GM20431 (cell line): Measurements from ENCODE around the gene UBA6.

ENCODE experiments used
- in situ Hi-C: fragments of 300-500 bp; cut with MseI, MboI; formaldehyde crosslinking; loops from one replicate; pipeline ENCODE4 v1.15.0; 2020; ENCODE audit warnings: low sequenced_read_pairs; ENCODE audit not compliant: unreplicated experiment

Gene UBA6

GRCh38 chr4:67587156-67587555 is 113.8 kb downstream of the UBA6 start:
- in situ Hi-C loops = no loop called here

- in situ Hi-C loops = no loop called here
These were observed 116.5 kb downstream of the UBA6 start for GRCh38 chr4:67584496-67584895.

GRCh38 chr4:67581913-67582312 is 119.0 kb downstream of the UBA6 start:
- in situ Hi-C loops = no loop called here

DNA sequence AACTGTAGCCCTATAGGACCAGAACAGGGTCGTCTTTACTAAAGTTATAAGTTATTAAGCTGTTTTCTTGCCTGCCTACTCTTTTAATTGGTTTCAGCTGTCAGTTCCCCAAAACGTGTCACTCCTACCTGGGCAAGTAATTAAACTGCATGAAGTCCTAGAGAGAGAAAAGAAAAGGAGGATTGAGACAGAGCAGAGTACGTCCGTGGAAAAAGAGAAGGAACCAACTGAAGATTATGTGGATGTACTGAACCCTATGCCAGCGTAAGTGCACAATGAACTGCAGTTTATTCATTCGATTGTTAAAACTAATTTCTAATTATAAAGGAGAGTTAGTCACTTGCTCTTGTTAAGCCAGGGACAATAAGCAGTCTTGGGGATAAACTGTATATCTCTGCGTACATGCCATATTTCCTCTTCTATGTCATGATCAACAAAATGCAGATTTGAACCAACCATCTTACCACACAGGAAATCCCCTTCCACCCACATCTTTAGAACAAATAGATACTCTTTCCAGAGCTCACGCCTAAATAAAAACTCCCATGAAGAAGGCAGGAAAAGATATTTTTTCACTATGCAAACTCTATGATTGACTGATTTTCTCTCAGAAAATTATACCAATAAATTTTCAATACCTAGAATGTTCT is 119.6 kb downstream of the UBA6 start:
- in situ Hi-C loops = no loop called here

- in situ Hi-C loops = no loop called here
These were observed 120.4 kb downstream of the UBA6 start for GRCh38 chr4:67580577-67580976.

DNA sequence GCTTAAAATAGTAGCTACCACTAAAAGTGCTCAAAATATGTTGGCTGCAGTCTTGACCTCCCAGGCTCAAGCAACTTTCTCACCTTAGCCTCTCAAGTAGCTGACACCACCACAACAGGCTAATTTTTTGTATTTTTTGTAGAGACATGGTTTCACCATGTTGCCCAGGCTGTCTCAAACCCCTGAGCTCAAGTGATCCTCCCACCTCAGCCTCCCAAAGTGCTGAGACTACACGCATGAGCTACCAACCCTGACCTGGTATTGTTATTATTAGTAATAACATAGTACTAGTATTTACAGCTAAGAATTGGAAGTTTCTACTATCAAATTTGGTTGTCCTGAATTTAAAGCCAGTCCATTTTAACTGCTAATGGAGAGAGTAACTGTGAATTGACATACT is 124.4 kb downstream of the UBA6 start:
- in situ Hi-C loops = no loop called here

DNA sequence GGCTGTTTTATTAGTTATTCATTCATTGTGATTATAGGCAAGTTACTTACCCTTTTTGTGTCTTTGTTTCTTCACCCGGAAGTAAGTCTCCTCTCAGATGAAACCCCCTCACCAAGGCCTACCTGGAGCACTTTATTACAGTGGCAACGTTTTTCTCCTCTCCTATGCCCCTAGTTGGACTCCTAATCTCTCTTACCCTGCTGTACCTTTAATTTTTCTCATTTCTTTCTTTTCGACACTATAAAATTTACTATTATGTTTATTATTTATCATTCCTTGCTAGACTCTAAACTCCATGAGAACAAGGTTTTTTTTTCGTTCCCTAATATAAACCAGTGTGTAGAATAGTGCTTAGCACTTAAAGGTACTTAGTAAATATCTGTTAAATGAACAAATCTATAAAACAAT is 124.9 kb downstream of the UBA6 start:
- in situ Hi-C loops = no loop called here

GRCh38 chr4:67575232-67576058 is 125.5 kb downstream of the UBA6 start:
- in situ Hi-C loops = no loop called here

DNA sequence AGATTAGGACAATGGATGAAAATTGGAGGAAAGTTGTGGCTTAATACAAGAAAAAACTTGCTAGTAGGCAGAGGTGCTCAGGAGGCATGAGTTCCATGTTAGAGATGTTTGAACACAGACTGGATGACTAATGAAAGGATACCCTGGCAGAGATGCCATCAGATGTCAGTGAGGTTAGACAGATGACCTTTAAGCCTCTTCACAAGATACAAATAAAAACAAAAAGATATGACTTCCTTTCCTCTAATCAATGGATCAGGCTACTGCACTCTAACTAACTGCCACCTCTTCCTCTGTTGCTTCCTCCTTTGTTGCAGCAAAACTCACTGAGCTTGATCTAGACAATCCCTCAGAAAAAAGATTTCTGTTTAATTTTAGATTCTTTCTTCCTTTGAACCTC is 127.8 kb downstream of the UBA6 start:
- in situ Hi-C loops = no loop called here

GRCh38 chr4:67571975-67572374 is 129.0 kb downstream of the UBA6 start:
- in situ Hi-C loops = no loop called here

DNA sequence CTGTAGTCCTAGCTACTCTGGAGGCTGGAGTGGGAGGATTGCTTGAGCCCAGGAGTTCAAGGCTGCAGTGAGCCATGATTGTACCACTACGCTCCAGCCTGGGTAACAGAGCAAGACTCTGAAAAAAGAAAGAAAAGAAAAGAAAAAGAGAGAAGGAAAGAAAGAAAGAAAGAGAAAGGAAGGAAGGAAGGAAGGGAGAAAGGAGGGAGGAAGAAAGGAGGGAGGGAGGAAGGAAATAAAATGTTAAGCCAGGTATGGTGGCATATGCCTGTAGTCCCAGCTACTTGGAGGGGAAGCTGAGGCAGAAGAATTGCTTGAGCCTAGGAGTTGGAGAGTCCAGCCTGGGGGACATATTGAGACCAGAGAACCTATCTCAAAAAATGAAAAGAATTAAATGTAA is 130.4 kb downstream of the UBA6 start:
- in situ Hi-C loops = no loop called here

DNA sequence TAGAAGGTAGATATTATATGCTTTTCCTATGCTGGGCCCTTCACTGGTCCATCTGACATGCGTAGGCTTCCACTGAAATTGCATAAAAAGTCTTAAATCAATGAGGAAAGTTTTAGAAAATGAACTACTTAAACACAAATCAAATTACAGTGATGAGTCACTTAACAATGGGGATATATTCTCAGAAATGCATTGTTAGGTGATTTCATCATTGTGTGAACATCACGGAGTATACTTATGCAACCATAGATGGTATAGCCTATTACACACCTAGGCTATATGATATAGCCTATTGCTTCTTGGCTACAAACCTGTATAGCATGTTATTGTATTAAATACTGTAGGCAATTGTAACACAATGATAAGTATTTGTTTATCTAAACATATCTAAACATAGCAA is 132.1 kb downstream of the UBA6 start:
- in situ Hi-C loops = no loop called here

- in situ Hi-C loops = no loop called here
These were observed 134.6 kb downstream of the UBA6 start for GRCh38 chr4:67566335-67566734.

- in situ Hi-C loops = no loop called here
These were observed 135.7 kb downstream of the UBA6 start for GRCh38 chr4:67565284-67565683.
